HFFc6 (cell line): ENCODE measurements around the gene MACF1. TPM values are rescaled to one million over a fixed set of nuclear protein-coding genes. Genes with fewer than 3 reads are reported as not detected.

Experiments
- DNase-seq: peaks from one replicate; pipeline ENCODE4 v3.0.0-alpha.2; 2018
- H3K27ac Mint-ChIP-seq: 2 replicates; pipeline ENCODE4 v1.8.0; 2020; ENCODE audit warnings: mild to moderate bottlenecking, mixed read lengths
- H3K27me3 Mint-ChIP-seq: 2 replicates; pipeline ENCODE4 v1.8.0; 2021; ENCODE audit warnings: mild to moderate bottlenecking, moderate library complexity, mixed read lengths; ENCODE audit not compliant: insufficient read depth
- H3K36me3 Mint-ChIP-seq: 2 replicates; pipeline ENCODE4 v1.8.0; 2021; ENCODE audit warnings: low read depth, mixed read lengths
- H3K4me1 Mint-ChIP-seq: 2 replicates; pipeline ENCODE4 v1.8.0; 2020; ENCODE audit warnings: low read depth, mixed read lengths
- H3K4me3 Mint-ChIP-seq: 2 replicates; pipeline ENCODE4 v1.8.0; 2020; ENCODE audit warnings: mild to moderate bottlenecking, moderate library complexity, mixed read lengths
- H3K9me3 Mint-ChIP-seq: 2 replicates; pipeline ENCODE4 v1.8.0; 2020; ENCODE audit warnings: mild to moderate bottlenecking, mixed read lengths
- CTCF ChIP-seq: fragments of 200-600 bp; sonication (generic); IDR thresholded peaks from 2 replicates; pipeline ENCODE4 v1.5.0; 2021; ENCODE audit warnings: antibody characterized with exemption, mild to moderate bottlenecking
- total RNA-seq, 6 experiments: library from RNA; stranded (reverse); fragmentation: NEBNext Ultra II Directional; extraction: Animal tissue kit (Norgen Biotek cat#: 25700); gene quantifications; 2 replicates in 1 of 6; 3 replicates in 5 of 6; pipeline ENCODE4 v1.2.3, GENCODE V29; 2021

Gene MACF1
- total RNA-seq, 6 experiments from 2014 or later = 201 to 308 (median 223) TPM

- Mint-ChIP-seq H3K27ac (0 out of 2 replicates have a peak overlapping the region, but pooled peaks have one; percentile 23), H3K4me3 (no peak overlapping the region), H3K9me3 (no peaks in the 10 kb centered on the region), H3K4me1 (no peaks in the 10 kb centered on the region), H3K27me3 (no peaks in the 10 kb centered on the region), H3K36me3 (peaks cover 38% of the 10 kb centered on the region)
- no peak for DNase-seq
- no peak for TF ChIP-seq CTCF
Observed at GRCh38 chr1:39358491-39358890, 154.0 kb downstream of the MACF1 start.

- TF ChIP-seq CTCF = no peak
- H3K4me1 Mint-ChIP-seq = no peaks in the 10 kb centered on the region
- H3K9me3 Mint-ChIP-seq = no peaks in the 10 kb centered on the region
- H3K36me3 Mint-ChIP-seq = peaks cover 38% of the 10 kb centered on the region
- H3K27me3 Mint-ChIP-seq = no peaks in the 10 kb centered on the region
- DNase-seq = no peak
- no peak overlapping the region for H3K27ac Mint-ChIP-seq
- no peak overlapping the region for H3K4me3 Mint-ChIP-seq
Observed at GRCh38 chr1:39359028-39359570, 154.6 kb downstream of the MACF1 start.

GRCh38 chr1:39360731-39361130 lies 156.2 kb downstream of the MACF1 start:
- DNase-seq = no peak
- H3K36me3 Mint-ChIP-seq = peaks cover 38% of the 10 kb centered on the region

GRCh38 chr1:39361446-39361845 lies 157.0 kb downstream of the MACF1 start:
- no peak for DNase-seq
- peaks cover 43% of the 10 kb centered on the region for H3K36me3 Mint-ChIP-seq
- no peaks in the 10 kb centered on the region for H3K27me3 Mint-ChIP-seq

More at GRCh38 chr1:39360731-39361130, 156.2 kb downstream of the MACF1 start:
- H3K27ac Mint-ChIP-seq = no peak overlapping the region; the same call in 1 of the 2 replicates
- no peak for TF ChIP-seq CTCF
- H3K4me1 Mint-ChIP-seq = no peaks in the 10 kb centered on the region
- H3K9me3 Mint-ChIP-seq = no peaks in the 10 kb centered on the region
- H3K27me3 Mint-ChIP-seq = no peaks in the 10 kb centered on the region
- H3K4me3 Mint-ChIP-seq = no peak overlapping the region

GRCh38 chr1:39363267-39363666 lies 158.8 kb downstream of the MACF1 start:
- Mint-ChIP-seq H3K4me3 (no peak overlapping the region), H3K9me3 (no peaks in the 10 kb centered on the region), H3K36me3 (peaks cover 37% of the 10 kb centered on the region), H3K4me1 (no peaks in the 10 kb centered on the region), H3K27me3 (peaks cover 2% of the 10 kb centered on the region; the same call in 1 of the 2 replicates), H3K27ac (no peak overlapping the region)
- TF ChIP-seq CTCF = no peak
- no peak for DNase-seq

More at GRCh38 chr1:39361446-39361845, 157.0 kb downstream of the MACF1 start:
- no peak overlapping the region for H3K27ac Mint-ChIP-seq
- H3K4me1 Mint-ChIP-seq = no peaks in the 10 kb centered on the region
- H3K4me3 Mint-ChIP-seq = no peak overlapping the region
- H3K9me3 Mint-ChIP-seq = no peaks in the 10 kb centered on the region
- TF ChIP-seq CTCF = no peak
